NCI-H82 treated with DMSO at 0.1 percent for 48 hours (cell line): Measurements from ENCODE around the gene ICOSLG.
"Not testable (repeated sequence)": the region's sequence is repeated elsewhere in the genome, so short reads cannot be mapped to it uniquely, and the experiment has no call there.

Source experiments
- DNase-seq: peaks from one replicate; lab custom pipeline; 2025; ENCODE audit not compliant: unreplicated experiment; lab: John Stamatoyannopoulos, UW

The ICOSLG gene

DNA sequence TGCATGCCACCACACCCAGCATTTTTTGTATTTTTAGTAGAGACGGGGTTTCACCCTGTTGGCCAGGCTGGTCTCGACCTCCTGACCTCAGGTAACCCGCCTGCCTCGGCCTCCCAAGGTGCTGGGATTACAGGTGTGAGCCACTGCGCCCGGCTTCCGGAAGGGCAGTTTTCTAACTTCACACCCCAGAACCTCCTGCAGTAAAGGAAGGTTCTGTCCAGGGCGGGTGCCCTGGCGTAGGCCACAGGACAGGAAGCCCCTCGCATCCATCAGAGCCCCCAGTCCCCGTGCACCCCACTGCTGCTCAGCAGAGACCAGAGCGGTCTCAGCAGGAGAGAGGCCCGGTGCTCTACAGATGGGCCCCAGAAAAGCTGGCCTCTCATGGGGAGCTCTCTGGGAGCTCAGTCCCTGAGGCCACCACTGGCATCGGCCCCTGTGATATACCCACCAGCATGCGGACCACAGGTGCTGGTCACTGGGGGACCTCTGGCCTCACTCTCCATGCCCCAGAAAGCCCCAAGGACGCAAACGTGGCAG, 25.1 kb upstream of the ICOSLG start:
- no peak for DNase-seq

GRCh38 chr21:44263768-44264167, 23.0 kb upstream of the ICOSLG start:
- peak; percentile 84 for DNase-seq

DNA sequence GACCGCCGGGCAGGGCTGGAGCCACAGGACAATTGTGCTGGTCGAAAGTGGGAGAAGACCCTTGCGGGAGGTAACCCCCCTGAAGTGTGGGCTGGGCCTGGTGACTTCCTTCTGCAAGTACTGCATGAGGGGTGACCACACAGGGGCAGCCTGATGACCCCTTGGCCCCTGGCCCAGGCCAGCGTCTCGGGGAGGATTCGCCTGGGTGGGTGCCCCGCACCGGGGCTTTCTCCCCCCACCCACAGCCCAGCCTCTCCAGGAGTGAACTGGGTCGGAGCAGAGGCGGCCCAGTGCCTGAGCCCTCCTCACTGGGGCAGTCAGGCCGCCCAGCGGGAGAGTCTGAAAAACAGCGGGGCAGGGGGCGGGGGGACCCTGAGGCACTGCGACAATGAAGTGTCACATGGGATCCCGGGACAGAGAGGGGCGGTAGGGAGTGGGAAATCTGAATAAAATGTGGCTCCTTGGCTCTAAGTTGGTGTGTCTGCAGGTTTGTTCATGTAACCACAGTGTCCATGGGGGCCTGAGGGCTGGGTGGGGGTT, 22.5 kb upstream of the ICOSLG start:
- peak; percentile 77 for DNase-seq

DNA sequence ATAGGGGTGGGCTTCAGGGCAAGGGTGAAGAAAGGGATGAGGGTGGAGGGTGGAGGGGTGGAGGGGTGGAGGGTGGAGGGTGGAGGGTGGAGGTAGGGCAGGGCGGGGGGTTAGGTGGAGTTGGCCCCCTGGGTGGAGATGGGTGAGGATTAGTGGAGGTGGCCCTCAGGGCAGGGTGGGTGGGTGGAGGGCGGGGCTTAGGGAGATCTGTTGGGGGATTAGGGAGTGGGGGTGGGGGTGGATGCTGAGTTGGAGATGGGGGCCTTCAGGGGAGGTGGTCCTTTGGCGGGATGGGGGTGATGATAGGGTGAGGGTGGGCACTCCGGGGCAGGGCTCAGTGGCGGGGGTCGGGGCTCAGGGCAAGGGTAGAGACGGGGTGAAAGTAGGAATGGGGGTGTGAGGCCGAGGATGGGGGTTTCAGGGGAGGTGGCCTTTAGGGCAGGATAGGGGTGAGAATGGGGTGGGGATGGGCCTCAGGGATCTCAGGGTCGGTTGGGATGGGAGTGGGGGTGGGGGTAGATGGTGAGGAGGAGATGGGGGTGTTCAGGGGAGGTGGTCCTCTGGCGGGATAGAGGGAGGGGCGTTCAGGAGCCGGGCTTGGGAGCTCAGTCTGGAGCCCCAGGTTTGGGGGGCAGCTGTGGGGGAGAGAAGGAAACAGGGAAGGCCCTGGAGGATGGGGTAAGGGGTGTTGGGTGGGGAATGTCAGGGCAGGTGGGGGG, 21.8 kb upstream of the ICOSLG start:
- DNase-seq: peak; percentile 68

- DNase-seq: no peak
These were observed 21.0 kb upstream of the ICOSLG start, which contains the start of gene DNMT3L for GRCh38 chr21:44261675-44262295. DNMT3L (minus strand) TSS chr21:44261897; CDS start chr21:44261259, 638 bp downstream.

- no peak for DNase-seq
These were observed 20.3 kb upstream of the ICOSLG start for GRCh38 chr21:44260791-44261631.

- no peak for DNase-seq
These were observed 19.3 kb upstream of the ICOSLG start for GRCh38 chr21:44260066-44260465.

- DNase-seq: no peak
These were observed 18.5 kb upstream of the ICOSLG start for GRCh38 chr21:44259082-44259705.

DNA sequence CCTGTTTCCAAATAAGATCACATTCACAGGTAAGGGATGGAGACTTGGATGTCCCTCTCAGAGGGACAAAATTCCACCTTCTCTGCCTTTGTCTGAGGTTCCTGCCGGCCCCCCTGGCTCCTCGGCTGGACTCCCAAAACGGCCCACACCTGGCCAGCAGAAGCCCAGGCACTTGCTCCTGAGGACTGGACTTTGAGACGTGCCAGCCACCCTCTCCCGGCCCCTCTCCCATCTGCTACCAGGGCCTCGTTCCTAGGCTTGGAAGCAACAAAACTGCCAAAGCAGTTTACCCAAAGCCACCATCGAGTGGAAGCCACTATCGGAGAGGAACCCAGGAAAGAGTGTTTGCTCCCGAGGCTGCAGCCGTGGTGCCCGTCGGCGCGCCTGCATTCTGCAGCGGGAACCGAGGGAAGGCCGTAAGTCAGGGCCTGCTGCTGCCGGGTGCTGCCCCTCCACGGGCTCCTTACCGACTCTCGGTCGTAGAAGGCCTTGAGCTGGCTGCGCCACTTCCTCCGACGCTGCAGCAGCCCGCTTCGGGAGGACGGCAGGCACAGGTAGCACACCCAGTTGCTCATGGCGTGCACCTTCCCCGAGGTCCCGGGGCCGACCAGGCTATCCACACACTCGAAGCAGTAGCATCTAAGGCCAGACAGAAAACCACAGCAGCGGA, 17.4 kb upstream of the ICOSLG start:
- DNase-seq: no peak

GRCh38 chr21:44255511-44255981, 14.8 kb upstream of the ICOSLG start:
- no peak for DNase-seq

GRCh38 chr21:44253832-44254710, 13.3 kb upstream of the ICOSLG start:
- DNase-seq: no peak

GRCh38 chr21:44249204-44250037, 8.7 kb upstream of the ICOSLG start:
- DNase-seq: not testable (repeated sequence)

DNA sequence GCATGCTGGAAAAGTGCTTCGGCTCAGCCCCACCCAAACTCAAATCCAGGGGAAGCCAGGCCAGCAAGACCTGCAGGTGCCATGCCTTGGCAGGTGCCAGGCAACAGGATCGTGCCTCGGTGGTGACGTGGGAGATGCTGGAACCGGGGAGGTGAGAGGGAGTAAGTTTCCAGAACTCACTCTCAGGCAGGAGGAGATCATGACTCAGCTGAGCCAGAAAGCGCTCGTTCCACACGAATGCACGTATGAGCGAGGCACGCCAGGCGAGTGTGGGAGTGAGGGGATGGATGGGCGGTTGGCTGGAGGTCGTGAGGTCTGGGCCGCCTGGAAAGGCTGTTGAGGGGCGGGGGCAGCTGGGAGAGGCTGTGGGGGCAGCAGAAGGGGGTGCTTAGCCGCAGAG, 7.2 kb upstream of the ICOSLG start:
- DNase-seq: not testable (repeated sequence)

DNA sequence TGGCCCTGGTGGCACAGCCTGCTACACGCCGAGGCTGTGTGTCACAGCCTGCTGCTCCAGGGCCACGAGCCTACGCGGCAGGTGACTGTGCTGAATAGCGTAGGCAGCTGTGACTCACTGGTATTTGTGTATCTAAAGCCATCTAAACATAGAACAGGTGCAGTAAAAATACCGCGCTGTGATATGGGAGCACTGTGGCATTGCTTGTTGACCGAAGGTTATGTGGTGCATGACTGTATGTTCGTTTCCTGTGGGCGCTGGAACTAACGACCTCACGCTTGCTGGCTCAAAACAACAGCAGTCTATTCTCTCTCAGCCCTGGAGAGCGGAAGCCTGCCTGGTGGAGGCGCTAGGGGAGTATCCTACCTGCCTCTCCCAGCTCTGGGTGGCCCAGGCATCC, 3.2 kb upstream of the ICOSLG start:
- not testable (repeated sequence) for DNase-seq

DNA sequence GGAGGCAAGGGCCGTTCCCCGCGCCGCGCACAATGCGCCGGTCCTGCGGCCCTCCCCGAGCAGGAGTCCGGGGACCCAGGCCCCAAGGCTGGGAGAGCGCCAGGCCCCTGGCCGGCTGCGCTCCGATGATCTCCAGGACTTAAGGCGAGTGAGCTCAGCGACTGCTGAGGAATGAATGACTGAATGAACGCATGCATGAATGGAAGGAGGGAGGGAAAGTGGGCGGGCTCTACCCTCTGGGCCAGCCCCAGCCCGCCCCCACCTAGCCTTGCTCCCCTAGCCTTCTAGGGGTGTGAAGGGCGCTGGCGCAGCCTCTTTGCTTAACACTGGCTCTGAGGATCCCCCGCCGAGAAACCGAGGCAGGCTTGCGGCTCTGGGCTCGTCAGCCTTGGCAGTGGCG, 538 bp upstream of the ICOSLG start:
- DNase-seq: not testable (repeated sequence)

DNA sequence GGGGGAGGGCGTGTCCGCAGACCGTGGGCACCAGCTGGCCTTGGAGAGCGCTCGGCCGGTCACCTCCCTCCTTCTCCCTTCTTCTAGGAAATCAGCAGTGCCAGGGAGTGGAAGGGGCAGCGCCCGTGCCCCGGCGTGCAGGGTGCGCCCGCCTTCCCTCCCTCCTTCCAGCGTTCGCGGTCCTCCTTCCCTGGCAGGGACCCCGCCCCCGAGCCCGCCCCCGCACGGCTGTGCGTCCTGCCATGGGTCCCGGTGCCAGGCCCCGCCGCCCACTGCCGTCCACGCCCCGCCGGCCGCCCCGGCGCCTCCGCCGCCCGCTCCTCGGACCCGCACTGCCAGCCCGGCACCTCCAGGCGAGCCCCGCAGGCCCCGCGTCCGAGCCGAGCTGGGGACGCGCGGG, 390 bp downstream of the ICOSLG start:
- not testable (repeated sequence) for DNase-seq

DNA sequence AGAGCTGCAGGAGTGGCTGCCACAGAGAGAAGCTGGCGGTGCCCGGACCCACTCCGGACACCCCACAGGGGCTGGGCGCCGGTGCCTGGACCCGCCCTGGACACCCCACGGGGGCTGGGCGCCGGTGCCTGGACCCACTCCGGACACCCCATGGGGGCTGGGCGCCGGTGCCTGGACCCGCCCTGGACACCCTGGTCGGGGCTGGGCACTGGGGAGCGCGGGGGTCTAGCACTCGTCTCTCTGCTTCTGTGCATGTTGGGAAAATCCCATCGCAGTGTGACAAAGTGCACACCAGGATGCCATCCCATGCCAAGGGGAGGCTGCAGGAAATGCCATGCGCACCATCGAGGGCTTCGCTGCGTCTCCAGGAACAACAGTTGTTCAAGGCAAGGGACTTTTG, 11.2 kb downstream of the ICOSLG start:
- DNase-seq: not testable (repeated sequence)

DNA sequence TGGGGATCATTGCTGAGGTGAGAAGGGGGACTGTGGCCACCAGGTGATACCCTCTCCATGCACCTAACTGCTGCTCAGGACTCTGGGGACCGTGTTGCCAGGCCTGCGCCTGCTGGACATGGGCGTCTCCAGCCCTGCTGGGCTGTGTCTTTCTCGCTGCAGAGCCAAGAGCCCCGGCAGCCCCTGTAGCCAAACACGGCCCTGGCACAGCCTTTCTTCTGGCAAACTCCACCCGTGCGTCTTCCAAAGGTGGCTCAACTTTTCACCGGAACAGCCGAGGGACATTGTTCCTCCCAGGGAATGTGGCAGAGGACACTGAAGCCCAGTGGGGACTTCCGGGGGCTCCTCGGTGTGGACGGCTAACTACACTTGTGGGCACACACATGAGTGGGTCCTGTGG, 12.6 kb downstream of the ICOSLG start:
- not testable (repeated sequence) for DNase-seq
